Activated naive CD8-positive, alpha-beta T cell (primary cell): Measurements from ENCODE around the gene CAMK2G.

Experiments used
- H3K27ac Mint-ChIP-seq: one replicate; pipeline ENCODE4 v1.8.0; 2021; ENCODE audit warnings: mixed read lengths
- H3K27me3 Mint-ChIP-seq: one replicate; pipeline ENCODE4 v1.8.0; 2021; ENCODE audit warnings: mixed read lengths
- H3K36me3 Mint-ChIP-seq: one replicate; pipeline ENCODE4 v1.8.0; 2021; ENCODE audit warnings: mixed read lengths
- H3K4me1 Mint-ChIP-seq: one replicate; pipeline ENCODE4 v1.8.0; 2021; ENCODE audit warnings: low read depth, mixed read lengths
- H3K4me3 Mint-ChIP-seq: one replicate; pipeline ENCODE4 v1.8.0; 2021; ENCODE audit warnings: mild to moderate bottlenecking, mixed read lengths
- H3K9me3 Mint-ChIP-seq: one replicate; pipeline ENCODE4 v1.8.0; 2021; ENCODE audit warnings: low read depth, mixed read lengths

CAMK2G gene

GRCh38 chr10:73785721-73786511, 88.4 kb downstream of the CAMK2G start:
- H3K4me3 Mint-ChIP-seq: peak overlapping the region; percentile 93
- H3K4me1 Mint-ChIP-seq: peaks cover 46% of the 10 kb centered on the region
- H3K27me3 Mint-ChIP-seq: no peaks in the 10 kb centered on the region
- H3K9me3 Mint-ChIP-seq: no peaks in the 10 kb centered on the region
- peaks cover 2% of the 10 kb centered on the region for H3K36me3 Mint-ChIP-seq
- peak overlapping the region; percentile 95 for H3K27ac Mint-ChIP-seq

- Mint-ChIP-seq H3K36me3 (peaks cover 2% of the 10 kb centered on the region), H3K4me3 (peak within 1 kb of the TSS; percentile 93), H3K27ac (peak within 1 kb of the TSS; percentile 95), H3K27me3 (no peaks in the 10 kb centered on the region), H3K9me3 (no peaks in the 10 kb centered on the region), H3K4me1 (peaks cover 51% of the 10 kb centered on the region)
Observed at GRCh38 chr10:73785211-73785720, 89.1 kb downstream of the CAMK2G start, which contains the start of gene ZSWIM8. Gene ZSWIM8, plus strand, starts transcription at chr10:73785606. Its CDS starts 273 bp downstream, at chr10:73785879.

DNA sequence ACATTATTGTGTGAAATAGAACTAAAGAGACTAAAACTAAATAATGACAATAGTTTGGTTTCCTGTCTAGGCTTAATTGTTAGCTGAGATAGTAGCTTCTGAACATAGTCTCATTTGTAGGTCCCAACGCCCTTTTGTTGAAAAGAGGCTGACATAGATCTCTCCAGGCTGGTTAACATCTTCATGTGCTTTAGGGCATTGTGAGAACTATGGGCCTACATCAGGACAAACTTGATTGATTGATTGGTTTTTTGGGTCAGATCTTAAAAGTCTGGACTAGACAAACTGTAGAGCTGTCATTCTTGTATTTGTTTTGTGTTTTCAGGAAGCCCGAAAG, 91.6 kb downstream of the CAMK2G start:
- Mint-ChIP-seq H3K4me1 (peaks cover 55% of the 10 kb centered on the region), H3K27ac (peak overlapping the region; percentile 99), H3K9me3 (no peaks in the 10 kb centered on the region), H3K36me3 (peaks cover 5% of the 10 kb centered on the region), H3K4me3 (peak overlapping the region; percentile 100), H3K27me3 (no peaks in the 10 kb centered on the region)

DNA sequence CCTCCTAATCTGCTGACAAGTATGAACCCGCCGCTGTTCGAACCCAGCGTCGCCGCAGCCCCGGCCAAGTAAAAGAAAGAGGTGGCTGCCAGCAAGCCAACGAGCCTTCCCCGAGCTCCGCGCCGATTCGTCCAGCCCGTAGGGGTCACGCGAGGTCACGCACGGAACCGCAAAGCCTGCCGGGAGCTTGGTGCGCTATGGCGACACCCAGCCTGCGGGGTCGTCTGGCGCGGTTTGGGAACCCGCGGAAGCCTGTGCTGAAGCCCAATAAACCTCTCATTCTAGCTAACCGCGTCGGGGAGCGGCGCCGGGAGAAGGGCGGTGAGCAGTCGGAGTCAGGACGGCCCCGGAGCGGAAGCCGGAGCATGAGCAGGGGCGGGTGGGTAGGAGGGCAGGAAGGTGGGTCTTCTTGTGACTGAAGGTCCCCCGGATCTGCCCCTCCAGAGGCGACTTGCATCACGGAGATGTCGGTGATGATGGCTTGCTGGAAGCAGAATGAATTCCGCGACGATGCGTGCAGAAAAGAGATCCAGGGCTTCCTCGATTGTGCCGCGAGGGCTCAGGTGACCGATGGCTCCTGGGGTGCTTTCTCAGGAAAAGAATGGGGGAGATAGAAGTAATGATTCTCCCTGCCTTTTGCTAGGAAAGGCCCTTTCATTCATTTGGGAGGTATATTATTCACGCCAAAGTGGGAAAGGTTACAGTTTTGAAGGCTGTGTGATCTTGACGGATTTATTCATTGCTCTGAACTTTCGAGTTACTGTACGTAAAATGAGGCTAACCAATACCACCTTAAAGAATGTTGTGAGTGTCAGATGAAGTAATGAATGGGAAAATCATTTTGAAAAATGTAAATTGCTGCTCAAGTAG, 92.2 kb downstream of the CAMK2G start, which contains the start of gene CHCHD1:
CHCHD1 (plus strand) TSS at position 170 of the 870 bp plus-strand sequence; CDS start at position 198, 28 bp downstream.
- Mint-ChIP-seq H3K27ac (peak within 1 kb of the TSS; percentile 99), H3K27me3 (no peaks in the 10 kb centered on the region), H3K9me3 (no peaks in the 10 kb centered on the region), H3K4me3 (peak within 1 kb of the TSS; percentile 100), H3K4me1 (peaks cover 52% of the 10 kb centered on the region), H3K36me3 (peaks cover 5% of the 10 kb centered on the region)

DNA sequence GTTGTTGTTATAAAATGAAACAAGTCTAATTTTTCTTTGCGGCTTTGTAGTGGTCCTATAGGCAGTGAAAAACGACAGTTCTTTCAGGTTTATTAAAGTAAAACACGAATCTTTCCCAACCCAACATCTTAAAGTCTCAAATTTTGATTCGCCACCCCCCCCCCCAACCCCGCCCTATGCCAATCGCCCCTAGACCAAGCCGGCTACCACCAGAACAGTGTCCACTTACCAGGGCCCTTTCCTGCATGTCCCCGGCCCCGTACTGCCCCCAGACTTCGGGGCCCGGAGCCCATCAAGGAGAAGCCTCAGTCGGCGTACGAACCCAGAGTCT, 92.8 kb downstream of the CAMK2G start:
- no peaks in the 10 kb centered on the region for H3K9me3 Mint-ChIP-seq
- H3K36me3 Mint-ChIP-seq: peaks cover 5% of the 10 kb centered on the region
- H3K27ac Mint-ChIP-seq: peak overlapping the region; percentile 99
- peak overlapping the region; percentile 100 for H3K4me3 Mint-ChIP-seq
- peaks cover 51% of the 10 kb centered on the region for H3K4me1 Mint-ChIP-seq
- no peaks in the 10 kb centered on the region for H3K27me3 Mint-ChIP-seq

DNA sequence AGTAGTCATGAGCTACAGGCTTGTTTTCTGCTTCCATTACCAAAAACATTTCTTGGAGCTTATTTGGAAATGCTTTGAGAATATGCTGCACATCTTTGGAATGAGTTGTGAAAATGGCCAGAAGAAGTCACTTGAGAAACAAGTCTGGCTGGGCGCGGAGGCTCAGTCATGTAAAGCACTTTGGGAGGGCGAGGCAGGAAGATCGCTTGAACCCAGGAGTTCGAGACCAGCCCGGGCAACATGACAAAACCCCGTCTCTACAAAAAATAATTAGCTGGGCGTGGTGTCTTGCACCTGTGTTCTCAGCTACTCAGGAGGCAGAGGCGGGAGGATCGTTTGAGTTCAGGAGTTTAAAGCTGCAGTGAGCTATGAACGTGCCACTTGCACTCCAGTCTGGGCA, 93.4 kb downstream of the CAMK2G start:
- Mint-ChIP-seq H3K4me3 (peak overlapping the region; percentile 100), H3K27me3 (no peaks in the 10 kb centered on the region), H3K9me3 (no peaks in the 10 kb centered on the region), H3K4me1 (peaks cover 46% of the 10 kb centered on the region), H3K27ac (peak overlapping the region; percentile 99), H3K36me3 (peaks cover 5% of the 10 kb centered on the region)

DNA sequence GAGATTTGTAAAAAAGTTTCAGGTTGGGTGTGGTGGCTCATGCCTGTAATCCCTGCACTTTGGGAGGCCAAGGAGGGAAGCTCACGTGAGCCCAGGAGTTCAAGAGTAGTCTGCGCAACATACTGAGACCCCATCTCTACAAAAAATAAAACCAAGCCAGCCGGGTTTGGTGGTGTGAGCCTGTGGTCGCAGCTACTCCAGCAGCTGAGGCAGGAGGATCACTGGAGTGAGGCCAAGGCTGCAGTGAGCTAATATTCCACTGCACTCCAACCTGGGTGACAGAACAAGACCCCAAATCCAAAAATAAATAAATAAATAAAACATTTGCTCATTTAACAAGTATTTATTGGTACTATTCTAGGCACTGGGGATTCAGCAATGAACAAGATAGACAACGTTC, 94.1 kb downstream of the CAMK2G start:
- Mint-ChIP-seq H3K27me3 (no peaks in the 10 kb centered on the region), H3K9me3 (no peaks in the 10 kb centered on the region), H3K4me1 (peaks cover 50% of the 10 kb centered on the region), H3K36me3 (peaks cover 5% of the 10 kb centered on the region), H3K27ac (peak overlapping the region; percentile 99), H3K4me3 (peak overlapping the region; percentile 100)

GRCh38 chr10:73779539-73780197, 94.7 kb downstream of the CAMK2G start:
- Mint-ChIP-seq H3K4me3 (peak overlapping the region; percentile 100), H3K27ac (peak overlapping the region; percentile 58), H3K27me3 (no peaks in the 10 kb centered on the region), H3K36me3 (peaks cover 5% of the 10 kb centered on the region), H3K9me3 (no peaks in the 10 kb centered on the region), H3K4me1 (peaks cover 52% of the 10 kb centered on the region)

GRCh38 chr10:73779018-73779417, 95.3 kb downstream of the CAMK2G start:
- H3K27ac Mint-ChIP-seq: no peak overlapping the region
- peaks cover 7% of the 10 kb centered on the region for H3K36me3 Mint-ChIP-seq
- H3K27me3 Mint-ChIP-seq: no peaks in the 10 kb centered on the region
- H3K4me3 Mint-ChIP-seq: no peak overlapping the region
- H3K4me1 Mint-ChIP-seq: peaks cover 57% of the 10 kb centered on the region
- H3K9me3 Mint-ChIP-seq: no peaks in the 10 kb centered on the region

- Mint-ChIP-seq H3K36me3 (peaks cover 14% of the 10 kb centered on the region), H3K4me3 (peak overlapping the region; percentile 96), H3K27ac (peak overlapping the region; percentile 76), H3K27me3 (no peaks in the 10 kb centered on the region), H3K9me3 (no peaks in the 10 kb centered on the region), H3K4me1 (peaks cover 43% of the 10 kb centered on the region)
Observed at GRCh38 chr10:73774637-73775036, 99.7 kb downstream of the CAMK2G start.

GRCh38 chr10:73773152-73773879, 101.0 kb downstream of the CAMK2G start:
- H3K9me3 Mint-ChIP-seq: no peaks in the 10 kb centered on the region
- H3K27me3 Mint-ChIP-seq: no peaks in the 10 kb centered on the region
- H3K4me1 Mint-ChIP-seq: peaks cover 53% of the 10 kb centered on the region
- peak overlapping the region; percentile 91 for H3K27ac Mint-ChIP-seq
- H3K36me3 Mint-ChIP-seq: peaks cover 18% of the 10 kb centered on the region
- H3K4me3 Mint-ChIP-seq: peak overlapping the region; percentile 96

- H3K9me3 Mint-ChIP-seq: no peaks in the 10 kb centered on the region
- H3K27me3 Mint-ChIP-seq: no peaks in the 10 kb centered on the region
- H3K27ac Mint-ChIP-seq: peak overlapping the region; percentile 91
- H3K36me3 Mint-ChIP-seq: peaks cover 18% of the 10 kb centered on the region
- peaks cover 53% of the 10 kb centered on the region for H3K4me1 Mint-ChIP-seq
- H3K4me3 Mint-ChIP-seq: peak overlapping the region; percentile 96
Observed at GRCh38 chr10:73772281-73773151, 101.8 kb downstream of the CAMK2G start.

DNA sequence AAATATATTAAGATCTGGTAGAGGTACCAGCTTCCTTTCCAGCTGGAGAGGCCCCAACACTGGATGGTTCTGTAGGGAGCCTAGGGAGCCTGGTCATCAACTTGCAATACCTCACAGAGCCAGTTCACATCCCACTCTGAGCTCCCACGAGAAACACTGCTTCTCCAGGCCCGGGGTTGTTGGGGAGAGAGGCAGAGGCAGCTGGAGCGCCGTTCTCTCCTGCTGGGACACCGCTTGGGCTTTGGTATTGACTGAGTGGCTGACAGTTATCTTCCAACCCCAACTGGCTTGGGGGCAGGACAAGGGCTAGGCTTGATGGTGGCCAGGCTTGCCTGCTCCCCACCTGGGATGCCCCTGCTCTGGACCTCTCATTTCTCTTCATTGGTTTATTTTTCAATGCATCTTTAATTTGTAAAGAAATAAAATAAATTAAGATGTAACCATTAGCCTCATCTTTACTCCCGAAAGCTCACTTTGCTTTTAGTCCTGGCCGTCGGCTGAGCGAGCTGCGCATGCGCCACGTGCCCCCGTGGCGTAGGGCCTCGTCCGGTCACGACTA, 102.6 kb downstream of the CAMK2G start:
- H3K4me1 Mint-ChIP-seq: peaks cover 48% of the 10 kb centered on the region
- H3K4me3 Mint-ChIP-seq: peak overlapping the region; percentile 96
- peaks cover 18% of the 10 kb centered on the region for H3K36me3 Mint-ChIP-seq
- no peaks in the 10 kb centered on the region for H3K27me3 Mint-ChIP-seq
- peak overlapping the region; percentile 91 for H3K27ac Mint-ChIP-seq
- no peaks in the 10 kb centered on the region for H3K9me3 Mint-ChIP-seq
